HG03432 (cell line): ENCODE measurements around the gene RNF169.
A peak's percentile ranks its signal among the peaks of the same experiment; 100 is the strongest.

Experiments used
- ATAC-seq: cut with Tn5 transposase; IDR thresholded peaks from one replicate; pipeline ENCODE4 v1.9.1; 2021; ENCODE audit warnings: mild to moderate bottlenecking, moderate library complexity; ENCODE audit not compliant: unreplicated experiment

Gene RNF169

DNA sequence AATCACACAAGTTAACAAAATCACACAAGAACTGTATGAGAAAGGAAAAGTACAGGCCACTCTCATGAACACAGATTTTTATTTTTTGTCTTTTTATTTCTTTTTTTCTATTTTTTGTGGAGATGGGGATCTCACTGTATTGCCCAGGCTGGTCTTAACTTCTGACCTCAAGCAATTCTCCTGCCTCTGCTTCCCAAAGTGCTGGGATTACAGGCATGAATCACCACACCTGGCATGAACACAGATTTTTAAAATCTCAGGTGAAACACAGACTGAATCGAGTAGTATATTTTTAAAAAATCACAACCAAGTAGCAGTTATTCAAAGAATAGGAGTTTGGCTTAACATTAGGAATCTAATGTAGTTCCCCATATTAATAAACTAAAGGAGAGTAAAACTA is 18.3 kb downstream of the RNF169 start:
- ATAC-seq, result no peak

DNA sequence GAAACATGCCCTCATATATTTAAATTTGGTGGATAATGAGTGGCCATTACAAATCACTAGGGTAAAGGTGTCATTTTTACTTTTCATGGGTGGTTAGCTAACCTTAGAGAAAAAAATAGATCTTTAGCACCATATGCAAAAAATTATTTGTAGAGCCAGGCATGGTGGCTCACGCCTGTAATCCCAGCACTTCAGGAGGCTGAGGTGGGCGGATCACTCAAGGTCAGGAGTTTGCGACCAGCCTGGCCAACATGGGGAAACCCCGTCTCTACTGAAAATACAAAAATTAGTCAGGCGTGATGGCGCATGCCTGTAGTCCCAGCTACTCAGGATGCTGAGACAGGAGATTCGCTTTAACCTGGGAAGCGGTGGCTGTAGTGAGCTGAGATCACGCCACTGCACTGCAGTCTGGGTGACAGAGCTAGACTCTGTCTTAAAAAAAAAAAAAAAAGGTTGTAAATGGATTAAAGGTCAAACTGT is 19.6 kb downstream of the RNF169 start:
- ATAC-seq, result peak; percentile 68

DNA sequence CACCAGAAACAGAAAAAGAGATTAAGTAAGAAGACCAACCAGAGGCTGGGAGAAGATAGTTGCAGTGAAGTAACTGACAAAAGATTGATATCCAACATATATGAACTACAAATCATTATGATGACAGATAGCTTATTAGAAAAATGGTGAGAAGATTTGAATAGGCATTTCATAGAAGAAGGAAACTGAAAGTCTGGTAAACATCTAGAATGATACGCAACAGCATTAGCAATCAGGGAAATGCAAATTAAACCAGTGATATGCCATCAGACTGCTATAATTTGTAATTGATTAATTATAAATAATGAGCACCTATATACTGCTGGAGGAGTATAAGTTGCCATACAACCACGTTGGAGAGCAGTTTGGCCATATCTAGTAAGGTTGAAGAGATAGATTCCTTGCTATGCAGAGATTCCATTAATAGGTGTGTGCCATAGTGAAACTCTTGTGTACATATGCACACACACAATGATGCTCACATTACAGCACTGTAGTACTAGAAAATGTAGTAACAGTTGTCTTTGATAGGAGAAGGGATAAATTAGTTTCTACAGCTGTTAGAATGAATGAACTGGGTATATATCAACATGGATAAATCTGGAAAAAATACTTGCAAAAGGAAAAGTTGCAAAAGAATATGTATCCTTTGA is 20.5 kb downstream of the RNF169 start:
- ATAC-seq, result no peak

GRCh38 chr11:74770456-74770855 is 21.8 kb downstream of the RNF169 start:
- ATAC-seq, result no peak

GRCh38 chr11:74771139-74771538 is 22.5 kb downstream of the RNF169 start:
- no peak for ATAC-seq

GRCh38 chr11:74773476-74773875 is 24.8 kb downstream of the RNF169 start:
- ATAC-seq, result no peak

GRCh38 chr11:74775762-74776161 is 27.1 kb downstream of the RNF169 start:
- ATAC-seq, result no peak

DNA sequence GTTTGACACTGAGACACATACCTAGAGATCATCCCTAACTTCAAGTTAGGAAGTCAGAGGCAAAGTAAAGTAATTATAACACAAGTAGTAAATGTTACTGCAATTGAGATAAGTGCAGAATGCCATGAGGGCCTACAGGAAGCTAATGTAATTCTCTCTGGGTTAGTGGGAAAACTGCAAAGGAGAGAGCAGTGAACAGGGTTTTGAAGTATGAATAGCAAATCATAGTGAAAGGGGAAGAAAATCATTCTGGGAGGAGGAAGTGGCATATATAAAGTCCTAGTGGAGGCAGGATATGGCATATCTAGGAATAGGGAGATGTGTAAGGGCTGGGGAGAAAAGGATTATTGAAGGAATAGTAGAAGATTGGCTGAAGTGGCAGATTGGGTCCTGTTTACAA is 27.9 kb downstream of the RNF169 start:
- no peak for ATAC-seq

- ATAC-seq, result no peak
Measured at GRCh38 chr11:74777038-74777437, 28.4 kb downstream of the RNF169 start.

- no peak for ATAC-seq
Measured at GRCh38 chr11:74777877-74778276, 29.2 kb downstream of the RNF169 start.

GRCh38 chr11:74778581-74778980 is 29.9 kb downstream of the RNF169 start:
- ATAC-seq, result no peak

DNA sequence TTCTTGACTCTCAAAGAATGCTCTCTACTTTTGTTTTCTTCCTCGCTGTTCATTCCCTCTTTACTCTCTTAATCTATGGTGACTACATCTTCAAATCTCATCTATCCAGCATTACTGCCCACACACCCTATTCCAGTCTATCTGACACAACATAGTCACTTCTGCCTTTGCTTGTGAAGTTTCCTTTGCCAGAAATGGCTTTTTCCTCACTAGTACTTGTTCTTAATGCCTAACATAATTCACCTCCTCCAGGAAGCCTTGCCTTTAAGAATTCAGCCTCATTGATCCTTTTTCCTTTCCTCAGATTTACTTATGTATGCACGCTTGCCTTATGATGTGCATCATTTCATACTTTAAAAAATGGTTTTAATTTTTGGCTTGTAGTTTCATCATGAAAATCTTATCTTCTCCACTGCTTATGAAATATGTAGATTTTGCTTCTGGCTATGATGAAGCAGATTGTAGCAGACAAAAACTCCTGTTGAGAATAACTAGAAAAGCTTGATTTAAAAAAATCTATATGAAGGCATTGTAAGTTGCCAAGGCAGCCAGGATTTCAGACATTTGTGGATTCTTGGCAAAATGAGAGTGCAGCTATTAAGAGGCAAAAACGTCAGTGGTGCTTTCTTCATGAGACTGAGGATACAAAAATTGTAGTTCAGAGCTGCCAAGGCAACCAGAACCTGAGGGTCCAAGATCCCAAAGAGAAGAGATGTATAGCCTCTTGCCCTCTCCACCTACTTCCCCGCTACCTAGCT is 31.8 kb downstream of the RNF169 start:
- no peak for ATAC-seq

- peak; percentile 84 for ATAC-seq
Measured at GRCh38 chr11:74783241-74783871, 34.7 kb downstream of the RNF169 start.

DNA sequence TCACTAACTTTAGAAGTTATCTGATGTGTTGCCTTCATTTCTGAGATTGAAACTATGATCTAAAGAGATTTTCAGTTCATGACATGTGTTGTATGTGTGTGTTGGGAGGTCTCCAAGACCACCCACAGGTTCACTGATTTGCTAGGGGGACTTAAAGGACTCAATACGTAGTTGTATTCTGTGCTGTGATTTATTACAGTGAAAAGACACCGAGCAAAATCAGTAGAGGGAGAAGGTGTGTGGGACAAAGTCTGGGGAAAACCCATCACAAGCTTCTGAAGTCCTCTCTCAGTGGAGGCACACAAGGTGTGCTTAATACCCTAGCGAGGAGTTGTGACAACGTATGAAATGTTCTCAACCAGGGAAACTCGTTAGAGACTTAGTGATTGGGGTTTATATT is 35.6 kb downstream of the RNF169 start:
- ATAC-seq, result peak; percentile 43

DNA sequence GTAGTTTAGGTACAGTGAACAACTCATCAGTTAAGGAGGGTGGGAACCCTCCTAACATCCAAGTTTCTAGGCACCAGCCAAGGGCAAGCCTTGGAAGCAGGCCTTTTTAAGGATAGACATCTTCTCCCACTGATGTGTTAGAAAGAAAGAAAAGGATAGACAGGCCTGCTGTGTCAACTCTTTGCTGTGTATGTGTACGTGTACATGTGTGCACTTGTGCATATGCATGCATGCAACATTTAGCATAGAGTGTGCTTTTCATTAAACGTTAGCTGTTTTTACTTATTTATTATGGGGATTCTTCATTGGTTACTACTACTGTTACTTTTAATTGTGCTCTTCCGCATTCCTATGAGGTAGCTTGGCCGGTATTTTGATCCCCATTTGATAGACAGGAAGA is 36.1 kb downstream of the RNF169 start:
- ATAC-seq, result no peak

- ATAC-seq, result no peak
Measured at GRCh38 chr11:74786574-74786973, 37.9 kb downstream of the RNF169 start.

DNA sequence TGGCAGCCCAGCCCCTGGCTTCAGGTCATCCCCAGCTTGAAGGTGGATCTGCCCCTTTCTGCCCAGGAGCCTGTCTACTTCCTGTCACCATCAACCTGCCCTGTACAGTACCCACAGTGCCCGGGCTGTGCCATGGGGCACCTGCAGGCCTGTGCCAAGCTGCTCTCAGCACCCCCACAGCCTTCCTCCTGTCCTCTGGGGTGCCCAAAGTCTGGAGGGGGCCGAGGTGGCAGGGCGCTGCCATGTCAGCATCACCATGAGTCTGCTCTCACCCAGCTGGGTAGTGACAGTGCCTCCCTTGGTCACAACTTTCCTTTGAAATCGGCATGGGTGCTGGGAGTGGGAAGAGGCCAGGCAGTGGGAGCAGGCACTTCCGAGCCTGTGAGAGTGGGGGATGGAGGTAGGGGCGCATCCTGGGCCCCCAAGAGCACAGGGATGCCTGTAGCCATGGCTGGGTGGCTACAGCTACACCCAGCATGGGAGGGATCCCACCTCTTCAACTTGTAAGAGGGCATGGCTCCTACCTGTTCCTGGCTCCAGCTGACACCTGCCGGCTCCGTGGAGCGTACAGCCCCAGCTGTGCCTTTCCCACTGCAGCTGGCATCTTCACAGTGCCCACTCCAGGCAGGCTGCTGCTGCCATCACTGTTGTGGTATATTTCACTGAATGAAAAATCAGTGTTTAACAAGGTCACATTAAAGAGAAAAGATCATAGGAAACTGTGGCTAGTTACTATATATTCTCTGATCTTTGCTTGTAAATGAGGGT is 42.9 kb downstream of the RNF169 start:
- ATAC-seq, result no peak

GRCh38 chr11:74806267-74806666 is 57.6 kb downstream of the RNF169 start:
- no peak for ATAC-seq

DNA sequence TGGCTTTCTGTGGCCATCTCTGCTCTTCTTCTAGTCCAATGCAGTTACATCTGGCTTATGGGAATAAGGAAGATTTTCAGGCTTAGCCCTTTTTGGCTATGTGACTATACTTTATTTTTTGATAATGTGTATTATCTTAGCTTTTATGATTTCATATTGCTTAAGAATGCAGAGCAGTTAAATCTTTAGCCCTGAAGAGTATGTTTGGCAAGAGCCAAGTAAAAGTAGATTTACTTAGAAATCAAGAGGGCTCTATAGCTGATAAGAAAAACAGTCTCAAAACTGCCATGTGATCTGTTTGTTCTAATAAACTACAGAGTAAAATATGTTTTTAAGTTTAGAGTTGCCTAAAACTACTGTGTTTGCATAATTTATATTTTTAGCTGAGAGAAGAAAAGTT is 61.2 kb downstream of the RNF169 start:
- ATAC-seq, result no peak

- no peak for ATAC-seq
Measured at GRCh38 chr11:74815966-74816365, 67.3 kb downstream of the RNF169 start.

DNA sequence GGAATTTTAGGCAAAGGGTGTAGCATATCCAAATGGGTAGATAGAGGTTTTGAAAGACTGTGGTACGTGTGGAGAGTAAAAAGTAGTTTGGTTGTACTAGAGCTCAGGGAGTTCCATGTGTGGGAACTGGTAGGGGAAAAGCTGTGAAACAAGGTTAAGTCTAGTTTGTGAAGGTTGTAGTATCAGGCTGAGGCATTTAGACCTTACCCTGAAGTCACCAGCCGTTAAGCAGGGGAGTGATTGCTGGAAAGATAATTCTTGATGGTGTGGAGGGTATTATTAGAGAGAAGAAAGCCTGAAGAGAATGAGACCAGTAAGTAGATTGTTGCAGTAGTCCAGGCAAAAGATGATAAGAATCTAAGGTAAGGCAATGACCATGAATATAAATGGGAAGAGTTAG is 68.0 kb downstream of the RNF169 start:
- ATAC-seq, result no peak
